ENCODE data around the gene SVEP1. TPM values are rescaled to one million over a fixed set of nuclear protein-coding genes. Genes with fewer than 3 reads are reported as not detected.

The SVEP1 gene
- polyA plus RNA-seq, 3 donors, result under 0.01 TPM; not detected in 2

DNA sequence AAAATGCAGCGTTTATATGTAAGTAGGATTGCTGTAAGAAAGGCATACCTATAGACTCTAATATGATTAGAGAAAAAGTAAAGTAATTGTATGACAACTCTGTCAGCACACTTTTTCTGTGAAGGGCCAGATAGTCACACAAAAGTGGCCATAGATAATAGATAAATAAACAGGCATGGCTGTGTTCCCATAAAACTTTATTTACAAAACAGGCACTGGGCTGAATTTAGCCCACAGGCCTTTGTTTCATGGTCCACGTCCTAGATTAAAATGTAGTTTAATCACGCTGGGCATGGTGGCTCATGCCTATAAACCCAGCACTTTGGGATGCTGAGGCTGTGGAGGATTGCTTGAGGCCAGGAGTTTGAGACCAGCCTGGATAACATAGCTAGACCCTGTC is 233.2 kb downstream of the SVEP1 start:
- Histone ChIP-seq H3K79me2 (ENCODE audit: insufficient read depth, low read length) (no peaks in the 10 kb centered on the region), H2AFZ (ENCODE audit: insufficient read depth, low read depth, low read length, poor library complexity, severe bottlenecking) (no peak overlapping the region), H4K20me1 (ENCODE audit: insufficient read depth, low read length) (no peaks in the 10 kb centered on the region), H3K9me3 (replicated peaks in 1 of 2; ENCODE audit: control insufficient read depth in 1 of 2, insufficient read depth in 1 of 2, low read length in 2 of 2) (no peaks in the 10 kb centered on the region), H3K27ac (ENCODE audit: low read depth in 1 of 2, low read length in 2 of 2) (no peak overlapping the region), H3K27me3 (ENCODE audit: control insufficient read depth in 2 of 2, insufficient read depth in 2 of 2, low read length in 2 of 2) (no peaks in the 10 kb centered on the region), H3K4me1 (ENCODE audit: control insufficient read depth in 1 of 2, insufficient read depth in 2 of 2, low read length in 2 of 2) (no peaks in the 10 kb centered on the region), H3K36me3 (replicated peaks in 1 of 2; ENCODE audit: control insufficient read depth in 1 of 2, insufficient read depth in 2 of 2, low read length in 2 of 2) (no peaks in the 10 kb centered on the region), H3K4me3 (replicated peaks in 1 of 3; ENCODE audit: low read depth in 2 of 3, low read length in 3 of 3) (no peak overlapping the region), H3K9ac (ENCODE audit: insufficient read depth, low read length, poor library complexity, severe bottlenecking) (no peak overlapping the region), H3K4me2 (replicated peaks; ENCODE audit: extremely low read depth, low read length, poor library complexity, severe bottlenecking) (no peak overlapping the region)
- TF ChIP-seq, protein P1, sequence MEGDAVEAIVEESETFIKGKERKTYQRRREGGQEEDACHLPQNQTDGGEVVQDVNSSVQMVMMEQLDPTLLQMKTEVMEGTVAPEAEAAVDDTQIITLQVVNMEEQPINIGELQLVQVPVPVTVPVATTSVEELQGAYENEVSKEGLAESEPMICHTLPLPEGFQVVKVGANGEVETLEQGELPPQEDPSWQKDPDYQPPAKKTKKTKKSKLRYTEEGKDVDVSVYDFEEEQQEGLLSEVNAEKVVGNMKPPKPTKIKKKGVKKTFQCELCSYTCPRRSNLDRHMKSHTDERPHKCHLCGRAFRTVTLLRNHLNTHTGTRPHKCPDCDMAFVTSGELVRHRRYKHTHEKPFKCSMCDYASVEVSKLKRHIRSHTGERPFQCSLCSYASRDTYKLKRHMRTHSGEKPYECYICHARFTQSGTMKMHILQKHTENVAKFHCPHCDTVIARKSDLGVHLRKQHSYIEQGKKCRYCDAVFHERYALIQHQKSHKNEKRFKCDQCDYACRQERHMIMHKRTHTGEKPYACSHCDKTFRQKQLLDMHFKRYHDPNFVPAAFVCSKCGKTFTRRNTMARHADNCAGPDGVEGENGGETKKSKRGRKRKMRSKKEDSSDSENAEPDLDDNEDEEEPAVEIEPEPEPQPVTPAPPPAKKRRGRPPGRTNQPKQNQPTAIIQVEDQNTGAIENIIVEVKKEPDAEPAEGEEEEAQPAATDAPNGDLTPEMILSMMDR (IDR thresholded peaks at IDR 0.05), result no peak
- no peak for DNase-seq
- Mint-ChIP-seq H3K27ac (no peak overlapping the region), H3K4me3 (no peak overlapping the region), H3K4me1 (peaks cover 4% of the 10 kb centered on the region), H3K27me3 (ENCODE audit: low read depth in 3 of 3) (peaks cover 0 to 7% (median 5%) of the 10 kb centered on the region in 3 donors), H3K9me3 (no peaks in the 10 kb centered on the region), H3K36me3 (no peaks in the 10 kb centered on the region)
- WGBS (ENCODE audit: insufficient coverage), result 100% methylated on average over 1 of the region's 3 CpGs
- intact Hi-C loops (cut with micrococcal nuclease), result no loop called here

DNA sequence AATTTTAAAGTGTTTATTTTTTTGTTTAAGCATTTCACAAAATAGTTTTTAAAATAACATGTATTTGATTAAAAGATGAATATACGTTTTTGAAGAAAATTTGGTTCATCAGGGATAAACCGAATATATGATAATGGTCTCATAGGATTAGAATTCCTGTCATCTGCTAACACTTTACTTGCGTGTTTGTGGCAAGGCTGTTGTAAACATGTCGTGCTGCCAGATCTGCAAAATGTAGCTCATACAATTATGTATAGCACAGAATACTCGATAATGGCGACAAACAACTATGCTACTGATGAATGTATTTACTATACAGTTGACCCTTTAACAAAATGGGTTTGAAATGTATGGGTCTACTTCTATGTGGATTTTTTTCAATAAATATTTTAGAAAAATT is 234.7 kb downstream of the SVEP1 start:
- no peak overlapping the region for H3K27ac ChIP-seq (ENCODE audit: low read depth in 1 of 2, low read length in 2 of 2)
- H3K4me1 Mint-ChIP-seq, result no peaks in the 10 kb centered on the region
- WGBS (ENCODE audit: insufficient coverage), result no CpG with 5 or more reads among the region's 6 CpGs
- no peak overlapping the region for H3K27ac Mint-ChIP-seq
- H3K4me2 ChIP-seq (replicated peaks; ENCODE audit: extremely low read depth, low read length, poor library complexity, severe bottlenecking), result no peak overlapping the region
- H2AFZ ChIP-seq (ENCODE audit: insufficient read depth, low read depth, low read length, poor library complexity, severe bottlenecking), result no peak overlapping the region
- H3K4me3 Mint-ChIP-seq, result no peak overlapping the region
- peaks cover 0 to 7% (median 7%) of the 10 kb centered on the region in 3 donors for H3K27me3 Mint-ChIP-seq (ENCODE audit: low read depth in 3 of 3)
- H3K36me3 Mint-ChIP-seq, result no peaks in the 10 kb centered on the region
- TF ChIP-seq, protein P1 (IDR thresholded peaks at IDR 0.05), result no peak
- H3K9ac ChIP-seq (ENCODE audit: insufficient read depth, low read length, poor library complexity, severe bottlenecking), result no peak overlapping the region
- H3K9me3 ChIP-seq (replicated peaks in 1 of 2; ENCODE audit: control insufficient read depth in 1 of 2, insufficient read depth in 1 of 2, low read length in 2 of 2), result no peaks in the 10 kb centered on the region
- no peaks in the 10 kb centered on the region for H3K36me3 ChIP-seq (replicated peaks in 1 of 2; ENCODE audit: control insufficient read depth in 1 of 2, insufficient read depth in 2 of 2, low read length in 2 of 2)
- no peaks in the 10 kb centered on the region for H3K27me3 ChIP-seq (ENCODE audit: control insufficient read depth in 2 of 2, insufficient read depth in 2 of 2, low read length in 2 of 2)
- no peak overlapping the region for H3K4me3 ChIP-seq (replicated peaks in 1 of 3; ENCODE audit: low read depth in 2 of 3, low read length in 3 of 3)
- no peak for DNase-seq
- H4K20me1 ChIP-seq (ENCODE audit: insufficient read depth, low read length), result no peaks in the 10 kb centered on the region
- intact Hi-C loops (cut with micrococcal nuclease), result no loop called here
- H3K9me3 Mint-ChIP-seq, result no peaks in the 10 kb centered on the region
- no peaks in the 10 kb centered on the region for H3K4me1 ChIP-seq (ENCODE audit: control insufficient read depth in 1 of 2, insufficient read depth in 2 of 2, low read length in 2 of 2)
- H3K79me2 ChIP-seq (ENCODE audit: insufficient read depth, low read length), result no peaks in the 10 kb centered on the region

Measured in CD14-positive monocyte (primary cell).